Left ventricle myocardium inferior (tissue), 1 donor: ENCODE data around the gene EDIL3. TPM values are rescaled to one million over a fixed set of nuclear protein-coding genes. Genes with fewer than 3 reads are reported as not detected.

Experiments used
- DNase-seq: peaks from one replicate; pipeline ENCODE4 v3.0.0-alpha.2; 2020
- H3K27ac ChIP-seq: fragments of 200-600 bp; replicated peaks from 2 replicates; pipeline ENCODE4 v1.8.0; 2021
- H3K27me3 ChIP-seq: fragments of 200-600 bp; 2 replicates; pipeline ENCODE4 v1.8.0; 2021; ENCODE audit warnings: low read depth
- H3K36me3 ChIP-seq: fragments of 200-600 bp; 2 replicates; pipeline ENCODE4 v1.8.0; 2021
- H3K4me1 ChIP-seq: fragments of 200-600 bp; 2 replicates; pipeline ENCODE4 v1.8.0; 2021
- H3K4me3 ChIP-seq: fragments of 200-600 bp; 2 replicates; pipeline ENCODE4 v1.8.0; 2021; ENCODE audit warnings: mild to moderate bottlenecking, moderate library complexity
- H3K9me3 ChIP-seq: fragments of 200-600 bp; replicated peaks from 2 replicates; pipeline ENCODE4 v1.8.0; 2021
- CTCF ChIP-seq: fragments of 200-600 bp; IDR thresholded peaks from 2 replicates; pipeline ENCODE4 v1.8.0; 2021; ENCODE audit warnings: antibody characterized with exemption, mild to moderate bottlenecking, borderline replicate concordance
- intact Hi-C: fragments of 100-400 bp; cut with micrococcal nuclease; formaldehyde crosslinking; loops from one replicate; pipeline ENCODE4 v1.11.0; 2022
- total RNA-seq: library from RNA; stranded (reverse); fragmentation: NEBNext Ultra II Directional; extraction: Animal tissue kit (Norgen Biotek cat#: 25700); gene quantifications from one replicate; pipeline ENCODE4 v1.2.1, GENCODE V29; 2021
- donor health status: DM: no; HTN: yes; CAD: no; lungs with severe emphysema.

The EDIL3 gene
- total RNA-seq, 1 donor from 2014 or later, result 3.5 TPM

GRCh38 chr5:84382363-84383295 is 2.1 kb downstream of the EDIL3 start:
- H3K9me3 ChIP-seq, result no peaks in the 10 kb centered on the region
- peak overlapping the region; percentile 63 for H3K27ac ChIP-seq
- H3K4me1 ChIP-seq, result peaks cover 34% of the 10 kb centered on the region
- TF ChIP-seq CTCF, result no peak
- peak overlapping the region; percentile 67 for H3K4me3 ChIP-seq
- no peaks in the 10 kb centered on the region for H3K36me3 ChIP-seq
- intact Hi-C loops, result loop anchor here (10.0 kb wide), 1 partner anchor 108 kb away; no protein-coding TSS in a partner anchor
- peaks cover 68% of the 10 kb centered on the region for H3K27me3 ChIP-seq
- peak; percentile 18 for DNase-seq

GRCh38 chr5:84381502-84382362 is 2.9 kb downstream of the EDIL3 start:
- TF ChIP-seq CTCF, result no peak
- no peaks in the 10 kb centered on the region for H3K36me3 ChIP-seq
- H3K4me1 ChIP-seq, result peaks cover 34% of the 10 kb centered on the region
- intact Hi-C loops, result loop anchor here (10.0 kb wide), 1 partner anchor 107 kb away; no protein-coding TSS in a partner anchor
- peak overlapping the region; percentile 63 for H3K27ac ChIP-seq
- H3K9me3 ChIP-seq, result no peaks in the 10 kb centered on the region
- DNase-seq, result no peak
- peak overlapping the region; percentile 67 for H3K4me3 ChIP-seq
- H3K27me3 ChIP-seq, result peaks cover 63% of the 10 kb centered on the region

- H3K4me3 ChIP-seq, result no peak overlapping the region
- no peak overlapping the region for H3K27ac ChIP-seq
- peaks cover 45% of the 10 kb centered on the region for H3K27me3 ChIP-seq
- H3K4me1 ChIP-seq, result peaks cover 28% of the 10 kb centered on the region
- TF ChIP-seq CTCF, result no peak
- H3K36me3 ChIP-seq, result no peaks in the 10 kb centered on the region
- no peak for DNase-seq
- H3K9me3 ChIP-seq, result no peaks in the 10 kb centered on the region
- intact Hi-C loops, result loop anchor here (10.0 kb wide), 1 partner anchor 105 kb away; no protein-coding TSS in a partner anchor
Observed at GRCh38 chr5:84379749-84380148, 4.9 kb downstream of the EDIL3 start.

DNA sequence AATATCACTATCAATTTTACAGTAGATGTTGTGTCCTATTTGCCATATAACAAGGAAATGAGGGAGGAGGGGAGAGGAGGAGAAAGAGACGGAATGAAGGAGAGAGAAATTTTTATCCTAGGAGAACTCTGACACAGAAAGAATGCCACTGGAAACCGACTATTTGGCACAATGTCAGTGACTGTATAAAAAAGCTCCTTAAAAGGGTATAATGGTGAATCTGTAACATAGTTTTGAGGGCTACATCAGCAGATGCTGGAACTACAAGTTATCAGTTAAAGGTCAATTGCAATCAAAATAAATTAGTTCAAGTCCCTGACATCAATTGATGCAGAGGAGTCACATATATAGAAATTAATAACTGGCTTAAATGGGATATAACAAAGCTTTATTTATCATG is 5.7 kb downstream of the EDIL3 start:
- Histone ChIP-seq H3K9me3 (no peaks in the 10 kb centered on the region), H3K4me1 (peaks cover 22% of the 10 kb centered on the region), H3K4me3 (no peak overlapping the region), H3K27me3 (peaks cover 42% of the 10 kb centered on the region), H3K36me3 (no peaks in the 10 kb centered on the region), H3K27ac (no peak overlapping the region)
- DNase-seq, result no peak
- intact Hi-C loops, result no loop called here
- no peak for TF ChIP-seq CTCF

DNA sequence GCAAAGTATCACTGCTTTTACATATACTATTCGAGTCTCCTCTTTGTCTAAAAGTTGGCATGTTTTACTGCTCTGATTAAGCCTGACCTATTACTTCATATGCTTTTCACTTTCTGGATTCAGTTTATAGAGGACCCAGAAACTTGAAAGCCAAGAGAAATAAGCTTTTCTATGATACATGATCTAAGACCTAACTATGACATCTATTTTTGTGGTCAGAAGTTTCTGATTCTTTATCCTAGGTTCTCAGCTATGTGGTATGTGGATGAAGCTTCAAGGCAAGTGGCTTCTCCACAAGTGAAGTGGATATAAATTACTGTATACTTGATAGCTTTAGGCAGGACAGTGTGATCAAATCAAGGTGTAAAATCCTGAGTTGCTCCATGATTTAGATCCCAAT is 6.3 kb downstream of the EDIL3 start:
- Histone ChIP-seq H3K4me1 (peaks cover 17% of the 10 kb centered on the region), H3K4me3 (no peak overlapping the region), H3K27me3 (peaks cover 36% of the 10 kb centered on the region), H3K36me3 (no peaks in the 10 kb centered on the region), H3K27ac (no peak overlapping the region), H3K9me3 (no peaks in the 10 kb centered on the region)
- intact Hi-C loops, result no loop called here
- no peak for DNase-seq
- no peak for TF ChIP-seq CTCF
